ENCODE data around the gene PLA2G2A. TPM values are rescaled to one million over a fixed set of nuclear protein-coding genes. Genes with fewer than 3 reads are reported as not detected.

The PLA2G2A gene
- polyA plus RNA-seq, 1 donor (not counting 4 experiments of a cell fraction or from before 2014, with no cell fraction given) = 0.08 TPM

DNA sequence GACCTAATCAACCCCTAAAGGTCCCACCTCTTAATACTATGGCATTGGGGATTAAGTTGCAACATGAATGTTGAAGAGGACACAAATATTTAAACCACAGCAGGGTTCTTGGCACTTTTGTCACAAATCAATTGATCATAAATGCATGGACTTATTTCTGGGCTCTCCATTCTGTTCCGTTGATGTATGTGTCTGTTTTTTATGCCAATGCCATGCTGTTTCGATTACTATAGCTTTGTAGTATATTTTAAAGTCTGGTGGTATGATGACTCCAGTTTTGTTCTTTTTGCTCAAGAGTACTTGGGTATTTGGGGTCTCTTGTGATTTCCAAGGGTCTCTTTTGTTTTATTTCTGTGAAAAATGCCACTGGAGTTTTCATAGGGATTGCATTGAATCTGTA, 34.7 kb upstream of the PLA2G2A start:
- Histone ChIP-seq H3K9me1 (ENCODE audit: control insufficient read depth, extremely low read depth, insufficient read depth, low read length) (no peaks in the 10 kb centered on the region), H3K27me3 (ENCODE audit: control insufficient read depth, extremely low read depth, insufficient read depth, low read length) (peaks cover 15% of the 10 kb centered on the region), H3K36me3 (ENCODE audit: control insufficient read depth in 2 of 2, extremely low read depth in 1 of 2, insufficient read depth in 2 of 2, low read length in 2 of 2) (no peaks in the 10 kb centered on the region), H4K20me1 (ENCODE audit: control insufficient read depth, extremely low read depth, insufficient read depth, low read length) (no peaks in the 10 kb centered on the region), H3K9me3 (ENCODE audit: control insufficient read depth, low read depth, low read length) (peaks cover 2% of the 10 kb centered on the region), H3K4me2 (ENCODE audit: control insufficient read depth, extremely low read depth, insufficient read depth, low read depth, low read length) (no peak overlapping the region), H3K27ac (ENCODE audit: control insufficient read depth, insufficient read depth, low read length) (no peak overlapping the region), H2AFZ (ENCODE audit: control insufficient read depth, low read length) (no peak overlapping the region), H3K9ac (ENCODE audit: control insufficient read depth, extremely low read depth, insufficient read depth, low read length) (no peak overlapping the region), H3K4me1 (ENCODE audit: control insufficient read depth, extremely low read depth, insufficient read depth, low read length) (no peaks in the 10 kb centered on the region), H3K79me2 (ENCODE audit: control insufficient read depth, insufficient read depth, low read length) (no peaks in the 10 kb centered on the region), H3K4me3 (ENCODE audit: control insufficient read depth in 2 of 3, extremely low read depth in 1 of 3, insufficient read depth in 2 of 3, low read depth in 1 of 3, low read length in 3 of 3) (no peak overlapping the region)
- DNase-seq (ENCODE audit: low read depth, low spot score) (no peak), FAIRE-seq (no peak)
- TF ChIP-seq, protein P1, sequence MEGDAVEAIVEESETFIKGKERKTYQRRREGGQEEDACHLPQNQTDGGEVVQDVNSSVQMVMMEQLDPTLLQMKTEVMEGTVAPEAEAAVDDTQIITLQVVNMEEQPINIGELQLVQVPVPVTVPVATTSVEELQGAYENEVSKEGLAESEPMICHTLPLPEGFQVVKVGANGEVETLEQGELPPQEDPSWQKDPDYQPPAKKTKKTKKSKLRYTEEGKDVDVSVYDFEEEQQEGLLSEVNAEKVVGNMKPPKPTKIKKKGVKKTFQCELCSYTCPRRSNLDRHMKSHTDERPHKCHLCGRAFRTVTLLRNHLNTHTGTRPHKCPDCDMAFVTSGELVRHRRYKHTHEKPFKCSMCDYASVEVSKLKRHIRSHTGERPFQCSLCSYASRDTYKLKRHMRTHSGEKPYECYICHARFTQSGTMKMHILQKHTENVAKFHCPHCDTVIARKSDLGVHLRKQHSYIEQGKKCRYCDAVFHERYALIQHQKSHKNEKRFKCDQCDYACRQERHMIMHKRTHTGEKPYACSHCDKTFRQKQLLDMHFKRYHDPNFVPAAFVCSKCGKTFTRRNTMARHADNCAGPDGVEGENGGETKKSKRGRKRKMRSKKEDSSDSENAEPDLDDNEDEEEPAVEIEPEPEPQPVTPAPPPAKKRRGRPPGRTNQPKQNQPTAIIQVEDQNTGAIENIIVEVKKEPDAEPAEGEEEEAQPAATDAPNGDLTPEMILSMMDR (optimal IDR thresholded peaks at IDR 0.05 in 1 of 3, IDR thresholded peaks at IDR 0.05 in 1 of 3, conservative IDR thresholded peaks at IDR 0.05 in 1 of 3; ENCODE audit: extremely low read depth in 1 of 3, insufficient read depth in 2 of 3, low read length in 3 of 3) = no peak
- TF ChIP-seq EZH2 (IDR thresholded peaks at IDR 0.05; ENCODE audit: low read length) = no peak
- dilution Hi-C loops (cut with MboI; ENCODE audit: extremely low pct_ligation_motif_present, low sequenced_read_pairs) = no loop called here

DNA sequence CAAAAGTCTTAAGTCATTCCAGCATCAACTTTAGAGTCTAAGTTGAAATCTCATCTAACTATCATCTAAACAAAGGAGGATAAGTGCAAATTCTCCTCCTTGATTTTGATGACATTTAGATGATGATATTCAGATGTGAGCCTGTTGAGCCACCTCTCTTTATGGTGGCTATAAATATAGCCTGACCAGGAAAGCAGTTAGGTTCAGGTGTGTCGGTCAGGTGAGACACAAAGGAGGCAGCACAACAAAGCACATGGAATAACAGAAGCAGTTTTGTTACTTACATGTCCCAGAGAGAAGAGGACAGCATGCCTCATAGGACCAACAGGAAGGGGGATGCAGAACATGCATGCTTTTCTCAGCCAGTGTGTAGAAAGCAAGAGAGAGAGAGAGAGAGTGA, 30.6 kb upstream of the PLA2G2A start:
- no peaks in the 10 kb centered on the region for H3K4me1 ChIP-seq (ENCODE audit: control insufficient read depth, extremely low read depth, insufficient read depth, low read length)
- no peak overlapping the region for H3K27ac ChIP-seq (ENCODE audit: control insufficient read depth, insufficient read depth, low read length)
- no peaks in the 10 kb centered on the region for H4K20me1 ChIP-seq (ENCODE audit: control insufficient read depth, extremely low read depth, insufficient read depth, low read length)
- H3K9me3 ChIP-seq (ENCODE audit: control insufficient read depth, low read depth, low read length) = peaks cover 2% of the 10 kb centered on the region
- TF ChIP-seq, protein P1 (optimal IDR thresholded peaks at IDR 0.05 in 1 of 3, IDR thresholded peaks at IDR 0.05 in 1 of 3, conservative IDR thresholded peaks at IDR 0.05 in 1 of 3; ENCODE audit: extremely low read depth in 1 of 3, insufficient read depth in 2 of 3, low read length in 3 of 3) = no peak
- TF ChIP-seq EZH2 (IDR thresholded peaks at IDR 0.05; ENCODE audit: low read length) = no peak
- dilution Hi-C loops (cut with MboI; ENCODE audit: extremely low pct_ligation_motif_present, low sequenced_read_pairs) = no loop called here
- H3K9me1 ChIP-seq (ENCODE audit: control insufficient read depth, extremely low read depth, insufficient read depth, low read length) = no peaks in the 10 kb centered on the region
- no peak overlapping the region for H3K9ac ChIP-seq (ENCODE audit: control insufficient read depth, extremely low read depth, insufficient read depth, low read length)
- H2AFZ ChIP-seq (ENCODE audit: control insufficient read depth, low read length) = no peak overlapping the region
- H3K79me2 ChIP-seq (ENCODE audit: control insufficient read depth, insufficient read depth, low read length) = no peaks in the 10 kb centered on the region
- no peak overlapping the region for H3K4me3 ChIP-seq (ENCODE audit: control insufficient read depth in 2 of 3, extremely low read depth in 1 of 3, insufficient read depth in 2 of 3, low read depth in 1 of 3, low read length in 3 of 3)
- H3K36me3 ChIP-seq (ENCODE audit: control insufficient read depth in 2 of 2, extremely low read depth in 1 of 2, insufficient read depth in 2 of 2, low read length in 2 of 2) = no peaks in the 10 kb centered on the region
- DNase-seq (ENCODE audit: low read depth, low spot score) (no peak), FAIRE-seq (no peak)
- H3K4me2 ChIP-seq (ENCODE audit: control insufficient read depth, extremely low read depth, insufficient read depth, low read depth, low read length) = no peak overlapping the region
- H3K27me3 ChIP-seq (ENCODE audit: control insufficient read depth, extremely low read depth, insufficient read depth, low read length) = peaks cover 19% of the 10 kb centered on the region
